NT2/D1 (cell line): ENCODE measurements around the gene LRRC8E.

Source experiments
- DNase-seq: peaks from one replicate; pipeline ENCODE4 v3.0.0-alpha.2; 2011; ENCODE audit warnings: low read depth, low spot score
- H3K27me3 ChIP-seq: 2 replicates; pipeline ENCODE4 v1.6.0; 2011; ENCODE audit warnings: mild to moderate bottlenecking; ENCODE audit not compliant: insufficient read length, insufficient read depth
- H3K36me3 ChIP-seq: 2 replicates; pipeline ENCODE4 v1.6.1; 2011; ENCODE audit warnings: mild to moderate bottlenecking, low read length, mixed read lengths; ENCODE audit not compliant: insufficient read depth, insufficient read length
- H3K4me1 ChIP-seq: 2 replicates; pipeline ENCODE4 v1.5.1; 2011; ENCODE audit not compliant: insufficient read depth, insufficient read length
- H3K4me3 ChIP-seq: 2 replicates; pipeline ENCODE4 v1.5.1; 2011; ENCODE audit warnings: low read depth; ENCODE audit not compliant: insufficient read length
- H3K9ac ChIP-seq: 2 replicates; pipeline ENCODE4 v1.6.0; 2011; ENCODE audit warnings: low read depth; ENCODE audit not compliant: insufficient read length
- H3K9me3 ChIP-seq: 2 replicates; pipeline ENCODE4 v1.5.1; 2011; ENCODE audit warnings: mild to moderate bottlenecking, low read length; ENCODE audit not compliant: insufficient read depth
- SUZ12 ChIP-seq: IDR thresholded peaks from 2 replicates; pipeline ENCODE4 v1.6.1; 2011; ENCODE audit not compliant: insufficient read length, insufficient read depth; ENCODE audit errors: extremely low read depth
- YY1 ChIP-seq: IDR thresholded peaks from 2 replicates; pipeline ENCODE4 v1.6.1; 2011; ENCODE audit not compliant: insufficient read length, insufficient read depth
- ZNF274 ChIP-seq: IDR thresholded peaks from 2 replicates; pipeline ENCODE4 v1.6.1; 2011; ENCODE audit warnings: mild to moderate bottlenecking, low read depth, low read length

LRRC8E gene

DNA sequence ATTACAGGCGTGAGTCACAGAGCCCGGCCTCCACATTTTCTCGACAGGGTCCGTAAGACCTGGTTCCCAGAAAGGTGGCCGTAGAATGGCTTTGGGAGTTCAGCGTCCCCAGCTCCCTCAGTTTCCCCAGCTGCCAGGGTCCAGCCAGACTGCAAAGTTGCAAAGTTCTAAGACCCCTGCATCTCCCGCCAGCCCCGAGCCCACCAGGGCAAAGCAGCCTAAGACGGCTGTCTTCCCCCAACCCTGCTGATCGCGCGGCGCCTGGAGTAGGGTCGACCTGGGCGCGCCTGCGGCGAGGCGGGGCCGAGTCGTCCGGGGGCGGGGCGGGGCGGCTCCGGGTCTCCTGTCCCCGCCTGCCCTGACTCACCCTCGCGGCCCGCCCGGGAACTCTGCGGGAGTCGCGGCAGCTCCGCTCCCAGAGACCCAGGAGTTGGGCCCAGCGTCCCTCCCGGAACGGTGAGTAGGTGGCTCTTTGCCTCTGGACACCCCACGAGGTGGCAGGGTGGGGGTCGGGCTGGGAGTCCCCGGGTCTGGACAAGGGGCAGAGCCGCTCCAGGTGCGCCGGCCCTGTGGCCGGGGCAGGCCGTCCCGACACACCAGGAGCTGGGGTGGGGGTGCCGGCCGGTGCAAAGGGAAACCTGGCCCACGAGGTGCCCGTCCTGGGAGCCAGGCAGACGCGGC lies at the start of gene LRRC8E:
TSS of gene LRRC8E (plus strand) at position 366 of the 681 bp plus-strand sequence. CDS start 7,094 bp downstream, outside the sequence.
- H3K9ac ChIP-seq: peak within 1 kb of the TSS; percentile 85
- no peaks in the 10 kb centered on the region for H3K9me3 ChIP-seq
- TF ChIP-seq ZNF274: no peak
- no peak for TF ChIP-seq YY1
- TF ChIP-seq SUZ12: no peak
- H3K4me3 ChIP-seq: peak within 1 kb of the TSS; percentile 67
- peak; percentile 44 for DNase-seq
- no peaks in the 10 kb centered on the region for H3K27me3 ChIP-seq
- peaks cover 2% of the 10 kb centered on the region for H3K4me1 ChIP-seq
- H3K36me3 ChIP-seq: no peaks in the 10 kb centered on the region

DNA sequence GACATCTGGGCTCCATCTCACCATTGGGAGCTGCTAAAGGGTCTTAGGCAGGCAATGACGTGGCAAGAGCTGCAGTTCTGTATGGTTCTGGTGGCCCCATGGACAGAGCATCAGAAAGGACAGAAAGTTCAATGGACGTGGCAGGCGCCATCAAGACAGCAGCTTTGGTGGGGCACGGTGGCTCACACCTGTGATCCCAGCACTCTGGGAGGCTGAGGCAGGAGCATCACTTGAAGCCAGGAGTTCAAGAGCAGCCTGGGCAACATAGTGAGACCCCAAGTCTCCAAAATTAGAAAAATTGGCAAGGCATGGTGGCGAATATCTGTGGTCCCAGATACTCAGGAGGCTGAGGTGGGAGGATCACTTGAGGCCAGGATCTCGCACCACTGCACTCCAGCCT lies 48.8 kb upstream of the LRRC8E start:
- H3K4me3 ChIP-seq: no peak overlapping the region
- no peak overlapping the region for H3K9ac ChIP-seq
- TF ChIP-seq SUZ12 (no peak), ZNF274 (no peak), YY1 (no peak)
- no peaks in the 10 kb centered on the region for H3K36me3 ChIP-seq
- H3K9me3 ChIP-seq: peaks cover 11% of the 10 kb centered on the region; the same call in 1 of the 2 replicates
- DNase-seq: no peak
- peaks cover 2% of the 10 kb centered on the region for H3K4me1 ChIP-seq
- H3K27me3 ChIP-seq: no peaks in the 10 kb centered on the region

GRCh38 chr19:7840629-7841028 lies 47.7 kb upstream of the LRRC8E start:
- Histone ChIP-seq H3K36me3 (no peaks in the 10 kb centered on the region), H3K4me3 (no peak overlapping the region), H3K9me3 (peaks cover 11% of the 10 kb centered on the region; the same call in 1 of the 2 replicates), H3K4me1 (peaks cover 2% of the 10 kb centered on the region), H3K9ac (no peak overlapping the region), H3K27me3 (no peaks in the 10 kb centered on the region)
- no peak for TF ChIP-seq YY1
- TF ChIP-seq SUZ12: no peak
- no peak for TF ChIP-seq ZNF274
- no peak for DNase-seq

- DNase-seq: no peak
- no peak overlapping the region for H3K9ac ChIP-seq
- H3K36me3 ChIP-seq: no peaks in the 10 kb centered on the region
- H3K27me3 ChIP-seq: no peaks in the 10 kb centered on the region
- TF ChIP-seq ZNF274 (no peak), SUZ12 (no peak), YY1 (no peak)
- H3K4me3 ChIP-seq: no peak overlapping the region
- H3K4me1 ChIP-seq: peaks cover 2% of the 10 kb centered on the region
- peaks cover 11% of the 10 kb centered on the region; the same call in 1 of the 2 replicates for H3K9me3 ChIP-seq
Observed at GRCh38 chr19:7841751-7842660, 46.3 kb upstream of the LRRC8E start.

- Histone ChIP-seq H3K36me3 (no peaks in the 10 kb centered on the region), H3K27me3 (no peaks in the 10 kb centered on the region), H3K4me1 (peaks cover 2% of the 10 kb centered on the region), H3K9ac (no peak overlapping the region), H3K9me3 (peaks cover 11% of the 10 kb centered on the region; the same call in 1 of the 2 replicates), H3K4me3 (no peak overlapping the region)
- TF ChIP-seq ZNF274 (no peak), YY1 (no peak), SUZ12 (no peak)
- DNase-seq: no peak
Observed at GRCh38 chr19:7842661-7843294, 45.5 kb upstream of the LRRC8E start.

GRCh38 chr19:7843521-7843920 lies 44.8 kb upstream of the LRRC8E start:
- H3K36me3 ChIP-seq: no peaks in the 10 kb centered on the region
- DNase-seq: no peak
- TF ChIP-seq ZNF274 (no peak), YY1 (no peak), SUZ12 (no peak)
- no peak overlapping the region for H3K4me3 ChIP-seq
- peaks cover 11% of the 10 kb centered on the region; the same call in 1 of the 2 replicates for H3K9me3 ChIP-seq
- no peaks in the 10 kb centered on the region for H3K27me3 ChIP-seq
- peak overlapping the region; percentile 26 for H3K9ac ChIP-seq
- no peaks in the 10 kb centered on the region for H3K4me1 ChIP-seq

DNA sequence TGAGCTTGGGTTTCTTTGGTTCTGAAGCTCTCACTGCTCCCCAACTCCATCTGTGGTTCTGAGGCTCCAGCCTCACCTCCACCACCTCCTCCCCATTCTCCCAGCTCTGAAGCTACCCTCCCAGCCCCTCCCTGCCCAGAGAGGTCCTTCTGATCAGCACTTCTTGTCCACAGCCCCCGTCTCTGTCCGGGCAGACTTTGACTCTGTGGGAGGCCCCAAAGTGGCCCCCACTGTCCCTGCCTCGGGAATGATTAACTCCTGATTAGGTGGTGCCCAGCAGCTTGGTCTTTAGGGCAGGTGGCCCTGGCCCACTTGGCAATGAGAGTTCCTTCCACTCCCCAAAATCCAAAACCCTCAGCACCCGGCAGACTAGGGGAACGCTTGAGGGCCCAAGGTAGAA lies 43.9 kb upstream of the LRRC8E start:
- no peak for DNase-seq
- Histone ChIP-seq H3K4me1 (no peaks in the 10 kb centered on the region), H3K27me3 (no peaks in the 10 kb centered on the region), H3K9ac (no peak overlapping the region), H3K4me3 (no peak overlapping the region), H3K36me3 (no peaks in the 10 kb centered on the region), H3K9me3 (peaks cover 11% of the 10 kb centered on the region; the same call in 1 of the 2 replicates)
- TF ChIP-seq SUZ12 (no peak), ZNF274 (no peak)
